ENCODE data around the gene CFL1.

CFL1 gene

DNA sequence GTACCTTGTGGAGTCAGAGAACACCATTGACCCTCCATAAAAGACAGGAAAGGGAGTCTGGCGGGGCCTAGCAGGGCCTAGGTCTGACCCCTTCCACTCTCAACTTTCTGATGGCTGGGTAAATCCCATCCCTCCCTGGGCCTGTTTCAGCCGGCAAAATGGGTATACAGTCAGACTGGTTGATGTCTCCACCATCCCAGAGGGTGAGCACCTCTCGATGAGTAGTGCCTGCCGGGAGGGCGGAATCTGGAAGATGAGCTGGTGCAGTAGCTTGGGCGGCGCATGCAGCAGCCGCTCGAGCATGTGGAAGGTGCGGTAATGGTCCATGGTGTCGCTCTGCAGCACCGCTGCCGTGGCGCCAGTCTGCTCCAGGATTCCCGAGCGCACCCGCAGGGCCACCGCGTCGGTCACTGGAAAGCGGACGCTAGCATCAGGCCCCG, 29.8 kb upstream of the CFL1 start:
- DNase-seq = no peak

DNA sequence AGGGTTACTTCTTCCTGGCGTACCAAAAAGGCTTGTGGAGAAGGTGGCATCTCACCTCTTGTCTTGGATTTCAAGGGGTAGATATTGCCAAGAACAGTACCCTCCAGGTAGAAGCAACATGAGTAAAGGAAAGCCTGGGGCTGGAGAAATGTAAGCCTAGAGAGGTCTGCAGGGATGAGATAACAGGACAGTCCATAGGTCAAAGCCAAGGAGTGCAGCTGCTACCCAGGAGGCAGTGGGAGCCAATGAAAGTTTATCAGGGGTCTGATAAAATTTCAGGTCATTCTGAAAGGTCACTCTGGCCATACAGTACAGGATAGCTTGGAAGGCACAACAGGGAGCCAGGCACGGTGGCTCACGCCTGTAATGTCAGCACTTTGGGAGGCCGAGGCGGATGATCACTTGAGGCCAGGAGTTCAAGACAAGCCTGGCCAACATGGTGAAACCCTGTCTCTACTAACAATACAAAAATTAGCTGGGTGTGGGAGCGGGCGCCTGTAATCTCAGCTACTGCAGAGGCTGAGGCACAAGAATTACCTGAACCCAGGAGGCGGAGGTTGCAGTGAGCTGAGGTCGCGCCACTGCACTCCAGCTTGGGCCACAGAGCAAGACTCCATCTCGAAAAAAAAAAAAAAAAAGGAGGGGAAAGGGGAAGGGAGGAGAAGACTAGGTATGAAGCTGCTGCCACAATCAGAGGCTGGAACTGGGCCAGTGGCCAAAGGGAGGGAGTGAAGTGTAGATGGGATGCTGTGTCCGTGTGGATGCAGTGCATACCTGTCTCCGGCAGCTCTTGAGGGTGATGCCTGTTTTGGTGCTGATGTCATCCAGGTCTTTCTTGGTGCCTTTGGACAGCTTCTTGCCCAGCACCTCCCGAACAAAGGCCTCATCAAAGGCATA, 29.1 kb upstream of the CFL1 start:
- no peak for DNase-seq

DNA sequence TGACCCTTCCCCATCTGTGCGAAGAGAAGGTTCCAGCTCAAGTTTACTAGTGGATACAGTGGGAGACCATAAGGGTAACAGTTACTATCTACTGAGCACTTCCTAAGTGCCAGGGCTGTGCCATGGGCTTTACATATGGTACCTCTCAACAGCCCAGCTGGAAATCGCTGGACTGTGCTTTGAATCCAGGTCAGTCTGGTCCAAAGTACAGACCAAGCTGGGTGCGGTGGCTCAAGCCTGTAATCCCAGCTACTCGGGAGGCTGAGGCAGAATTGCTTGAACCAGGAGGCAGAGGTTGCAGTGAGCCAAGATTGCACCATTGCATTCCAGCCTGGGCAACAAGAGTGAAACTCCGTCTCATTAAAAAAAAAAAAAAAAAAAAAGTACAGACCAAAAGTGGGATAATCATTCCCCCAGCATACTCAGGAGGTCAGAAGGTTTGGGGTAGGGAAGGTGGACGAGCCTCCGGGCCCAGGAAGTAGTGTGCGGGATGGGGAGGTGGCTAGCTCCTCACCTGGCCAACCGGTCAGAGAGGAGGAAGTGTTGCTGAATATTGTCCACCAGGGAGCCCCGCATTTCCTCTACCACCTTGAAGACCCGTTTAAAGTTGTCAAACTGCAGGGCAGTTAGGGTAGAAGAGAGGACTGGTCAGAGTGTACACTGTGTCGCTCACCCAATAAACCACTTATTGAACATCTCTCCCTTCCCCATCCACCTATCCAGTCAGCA, 28.0 kb upstream of the CFL1 start:
- no peak for DNase-seq

DNA sequence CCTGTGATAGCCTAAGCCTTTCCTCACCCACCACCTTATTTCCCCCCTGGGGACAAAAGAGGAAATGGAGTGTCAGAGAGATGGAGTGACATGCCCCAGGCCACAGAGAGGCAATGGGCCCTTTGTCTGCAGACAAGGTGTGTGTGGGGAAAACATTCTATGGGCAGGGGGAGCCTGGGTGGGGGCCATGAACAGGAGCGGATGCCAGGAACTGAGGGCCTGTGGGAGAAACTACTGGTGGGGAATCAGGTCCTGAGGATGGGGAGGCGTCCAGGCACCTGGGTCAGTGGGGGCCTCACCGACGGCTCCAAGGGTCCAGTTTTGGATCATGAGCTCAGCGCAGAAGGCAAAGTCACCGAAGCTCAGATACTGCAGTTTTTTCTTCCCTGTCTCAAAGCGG, 27.3 kb upstream of the CFL1 start:
- no peak for DNase-seq

DNA sequence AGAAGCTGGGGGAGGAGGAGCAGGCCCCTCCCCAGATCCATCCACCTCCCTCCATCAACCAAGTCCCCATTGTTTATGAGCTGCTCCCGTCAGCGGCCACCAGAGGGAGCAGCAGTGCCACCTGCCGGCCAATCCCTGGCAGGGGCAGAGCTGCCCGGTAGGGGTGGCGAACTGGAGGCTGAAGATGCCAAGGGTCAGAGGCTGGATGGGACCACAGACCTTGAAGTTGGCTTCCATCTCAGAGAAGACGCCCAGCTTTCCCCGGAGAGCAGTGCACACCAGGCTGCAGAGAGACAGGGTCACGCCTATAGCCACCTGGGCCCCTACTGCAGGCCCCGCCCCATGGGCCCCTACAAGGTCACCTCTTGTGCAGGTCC, 26.7 kb upstream of the CFL1 start:
- peak; percentile 71 for DNase-seq

DNA sequence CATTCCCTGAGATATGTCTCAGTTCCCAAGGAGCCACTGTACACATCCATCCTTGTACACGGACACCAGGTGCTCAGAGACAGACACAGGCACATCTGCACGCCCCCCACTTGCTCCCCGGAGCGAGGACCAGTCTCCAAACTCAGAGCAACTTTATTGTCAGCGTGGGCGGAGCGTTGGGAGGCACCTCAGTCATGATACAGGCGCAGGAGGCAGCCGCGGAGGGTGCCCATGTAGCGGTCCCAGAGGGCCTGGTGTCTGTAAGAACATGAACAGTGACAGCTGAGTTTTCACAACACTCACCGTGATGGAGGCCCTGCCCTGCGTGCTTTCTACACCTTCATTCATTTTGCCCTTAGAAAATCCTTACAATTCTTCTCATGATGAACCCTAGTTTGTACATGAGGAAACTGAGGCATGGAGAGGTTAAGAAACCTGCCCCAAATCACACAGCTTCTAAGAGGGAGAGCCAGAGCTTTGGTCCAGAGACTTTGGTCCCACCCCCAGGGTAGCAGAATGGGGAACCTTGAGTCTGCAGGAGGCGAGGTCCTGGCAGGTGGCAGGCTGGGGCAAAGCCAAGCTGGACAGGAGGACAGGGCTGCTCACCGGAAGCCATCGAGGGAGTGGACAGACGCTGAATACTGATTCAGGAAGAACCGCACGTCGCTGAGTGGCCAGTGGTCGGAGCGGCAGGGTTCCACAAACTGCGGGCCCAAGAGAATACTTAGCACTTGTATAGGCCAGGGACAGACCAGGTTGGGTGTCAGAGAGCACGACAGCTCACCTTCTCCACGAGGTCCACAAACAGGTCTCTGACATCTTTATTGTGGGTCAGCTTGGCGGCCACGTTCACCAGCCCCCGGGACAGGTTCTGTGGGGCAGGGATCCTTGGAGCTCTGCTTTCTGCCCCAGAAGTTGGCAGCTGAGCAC, 26.1 kb upstream of the CFL1 start:
- DNase-seq = no peak

DNA sequence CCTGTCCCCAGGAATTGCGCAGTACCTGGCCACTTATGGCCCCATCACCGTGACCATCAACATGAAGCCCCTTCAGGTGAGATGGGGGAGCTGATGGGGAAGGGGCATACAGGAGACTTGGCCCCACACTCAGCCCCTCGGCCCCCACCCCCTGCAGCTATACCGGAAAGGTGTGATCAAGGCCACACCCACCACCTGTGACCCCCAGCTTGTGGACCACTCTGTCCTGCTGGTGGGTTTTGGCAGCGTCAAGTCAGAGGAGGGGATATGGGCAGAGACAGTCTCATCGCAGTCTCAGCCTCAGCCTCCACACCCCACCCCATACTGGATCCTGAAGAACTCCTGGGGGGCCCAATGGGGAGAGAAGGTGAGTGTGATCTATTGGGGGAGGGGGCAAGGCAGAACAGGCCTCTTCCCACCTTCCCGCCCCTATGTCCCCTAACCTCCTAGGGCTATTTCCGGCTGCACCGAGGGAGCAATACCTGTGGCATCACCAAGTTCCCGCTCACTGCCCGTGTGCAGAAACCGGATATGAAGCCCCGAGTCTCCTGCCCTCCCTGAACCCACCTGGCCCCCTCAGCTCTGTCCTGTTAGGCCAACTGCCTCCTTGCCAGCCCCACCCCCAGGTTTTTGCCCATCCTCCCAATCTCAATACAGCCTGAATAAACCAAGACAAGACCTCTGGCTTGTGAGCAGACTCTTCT, 25.2 kb upstream of the CFL1 start:
- DNase-seq = no peak

DNA sequence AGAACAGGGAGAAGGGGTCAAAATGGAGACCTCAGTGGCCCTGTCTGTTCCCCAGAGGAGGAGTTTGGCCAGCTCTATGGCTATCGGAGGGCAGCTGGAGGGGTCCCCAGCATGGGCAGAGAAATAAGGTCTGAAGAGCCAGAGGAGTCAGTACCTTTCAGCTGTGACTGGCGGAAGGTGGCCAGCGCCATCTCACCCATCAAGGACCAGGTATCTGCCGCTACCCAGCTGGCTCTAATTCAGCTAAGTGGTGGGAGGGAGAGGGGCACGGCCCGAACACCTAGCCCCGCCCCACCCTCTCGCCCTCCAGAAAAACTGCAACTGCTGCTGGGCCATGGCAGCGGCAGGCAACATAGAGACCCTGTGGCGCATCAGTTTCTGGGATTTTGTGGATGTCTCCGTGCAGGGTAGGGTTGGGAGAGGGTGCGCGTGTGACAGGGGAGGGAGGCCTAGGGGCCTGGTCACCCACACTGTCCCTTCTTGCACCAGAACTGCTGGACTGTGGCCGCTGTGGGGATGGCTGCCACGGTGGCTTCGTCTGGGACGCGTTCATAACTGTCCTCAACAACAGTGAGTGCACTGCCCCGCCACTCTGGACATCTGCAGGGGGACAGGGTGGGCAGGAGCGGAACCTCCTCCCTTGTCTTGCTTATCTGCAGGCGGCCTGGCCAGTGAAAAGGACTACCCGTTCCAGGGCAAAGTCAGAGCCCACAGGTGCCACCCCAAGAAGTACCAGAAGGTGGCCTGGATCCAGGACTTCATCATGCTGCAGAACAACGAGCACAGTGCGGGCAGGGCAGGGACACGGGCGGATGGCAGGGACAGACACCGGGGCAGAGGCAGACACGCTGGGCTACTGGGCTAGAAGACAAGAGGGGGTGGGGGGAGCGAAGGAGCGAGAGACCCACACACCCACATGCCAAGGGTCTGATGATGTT, 24.4 kb upstream of the CFL1 start:
- no peak for DNase-seq

DNA sequence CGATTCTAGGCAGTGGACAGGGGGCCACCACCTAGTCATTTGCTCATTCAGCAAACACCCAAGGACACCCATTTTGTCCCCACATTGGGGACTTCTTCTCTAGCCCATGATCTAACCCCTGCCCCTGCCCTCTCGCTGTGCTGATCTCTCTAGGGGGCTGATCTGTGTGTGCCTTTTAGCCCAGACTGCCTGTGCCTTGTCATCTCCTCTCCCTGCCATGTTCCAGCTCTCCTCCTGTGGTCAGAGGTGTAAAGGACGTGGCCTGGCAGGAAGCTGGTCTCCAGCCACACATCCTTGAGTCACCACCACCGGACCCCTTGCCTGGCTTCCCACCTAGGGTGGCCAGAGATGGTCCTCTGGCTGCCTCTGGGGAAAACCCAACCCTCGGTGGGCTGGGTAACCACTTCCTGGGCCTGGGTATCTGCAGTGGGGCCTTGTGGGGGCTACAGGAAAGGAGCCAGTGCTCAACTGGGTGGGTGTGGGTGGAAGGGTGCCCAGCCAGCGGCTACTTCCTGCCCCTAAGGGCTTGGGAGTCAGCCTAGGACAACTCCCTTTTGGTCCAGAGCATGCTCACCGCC, 23.0 kb upstream of the CFL1 start:
- DNase-seq = no peak

DNA sequence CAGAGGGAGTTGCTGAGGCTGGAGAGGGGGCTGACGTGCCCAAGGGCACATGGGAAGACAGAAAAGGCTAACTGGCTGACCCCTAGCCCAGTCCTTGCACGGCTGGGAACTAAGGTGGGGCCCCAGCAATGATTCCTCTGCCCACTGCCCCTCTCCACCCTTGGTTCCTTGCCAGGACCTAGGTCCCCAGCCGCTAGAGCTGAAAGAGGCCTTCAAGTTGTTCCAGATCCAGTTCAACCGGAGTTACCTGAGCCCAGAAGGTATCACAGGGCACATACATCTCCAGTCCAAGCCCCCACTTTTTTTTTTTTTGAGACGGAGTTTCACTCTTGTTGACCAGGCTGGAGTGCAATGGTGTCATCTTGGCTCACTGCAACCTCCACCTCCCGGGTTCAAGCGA, 22.0 kb upstream of the CFL1 start:
- DNase-seq = no peak

DNA sequence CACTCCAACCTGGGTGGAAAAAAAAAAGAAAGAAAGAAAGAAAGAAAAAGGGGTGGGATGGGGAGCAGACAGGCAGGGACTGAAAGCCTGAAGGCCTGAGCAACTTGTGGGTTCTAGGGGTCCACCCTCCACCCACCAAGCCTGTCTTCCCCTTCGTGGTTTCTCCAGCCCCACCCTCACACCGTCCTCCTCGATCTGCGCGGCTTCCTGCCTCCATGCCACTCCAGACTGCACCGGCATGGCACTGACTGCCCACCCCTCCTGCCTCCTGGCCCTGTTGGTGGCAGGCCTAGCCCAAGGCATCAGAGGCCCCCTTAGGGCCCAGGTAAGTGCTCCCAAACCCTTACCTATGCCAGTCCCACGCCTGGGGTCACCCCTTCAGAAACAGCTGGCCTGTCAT, 21.6 kb upstream of the CFL1 start, which contains the start of gene CTSW:
Gene CTSW (plus strand): TSS at position 221 of the 400 bp plus-strand sequence. CDS start 18 bp downstream, at position 239.
- DNase-seq = peak; percentile 26

DNA sequence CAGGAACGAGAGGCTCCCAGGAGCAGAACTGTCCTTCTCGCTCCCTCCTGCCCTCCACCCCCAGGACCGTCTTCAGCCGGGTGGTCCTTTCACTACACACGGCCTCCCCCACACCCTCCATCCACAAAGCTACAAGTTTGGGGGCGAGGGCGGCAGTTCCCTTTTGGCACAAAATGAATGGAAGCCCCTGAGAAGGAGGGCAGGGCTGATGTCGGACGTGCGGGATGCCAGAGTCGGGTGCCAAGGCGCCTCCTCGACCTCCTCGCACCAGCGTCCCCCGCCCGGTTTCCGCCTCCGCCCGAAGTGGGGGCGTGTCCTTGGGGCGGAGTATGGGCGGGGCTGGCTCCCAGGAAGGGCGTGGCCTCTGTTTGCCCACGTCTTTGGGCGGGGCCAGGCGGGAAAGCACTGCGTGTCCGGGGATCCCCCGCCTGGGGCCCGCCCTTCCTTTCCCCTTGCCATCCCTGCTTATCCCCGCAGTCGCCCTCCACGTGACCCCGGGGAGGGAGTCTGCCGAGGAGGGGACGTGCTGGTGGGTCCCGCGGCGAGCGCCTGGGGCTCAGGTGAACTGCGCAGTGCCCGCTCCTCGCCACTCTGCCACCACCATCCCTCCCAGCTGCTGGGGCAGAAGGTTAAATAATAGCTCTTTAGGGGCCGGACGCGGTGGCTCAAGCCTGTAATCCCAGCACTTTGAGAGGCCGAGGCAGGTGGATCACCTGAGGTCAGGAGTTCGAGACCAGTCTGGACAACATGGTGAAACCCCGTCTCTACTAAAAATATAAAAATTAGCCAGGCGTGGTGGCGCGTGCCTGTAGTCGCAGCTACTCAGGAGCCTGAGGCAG, 15.6 kb upstream of the CFL1 start:
- DNase-seq = peak; percentile 94

DNA sequence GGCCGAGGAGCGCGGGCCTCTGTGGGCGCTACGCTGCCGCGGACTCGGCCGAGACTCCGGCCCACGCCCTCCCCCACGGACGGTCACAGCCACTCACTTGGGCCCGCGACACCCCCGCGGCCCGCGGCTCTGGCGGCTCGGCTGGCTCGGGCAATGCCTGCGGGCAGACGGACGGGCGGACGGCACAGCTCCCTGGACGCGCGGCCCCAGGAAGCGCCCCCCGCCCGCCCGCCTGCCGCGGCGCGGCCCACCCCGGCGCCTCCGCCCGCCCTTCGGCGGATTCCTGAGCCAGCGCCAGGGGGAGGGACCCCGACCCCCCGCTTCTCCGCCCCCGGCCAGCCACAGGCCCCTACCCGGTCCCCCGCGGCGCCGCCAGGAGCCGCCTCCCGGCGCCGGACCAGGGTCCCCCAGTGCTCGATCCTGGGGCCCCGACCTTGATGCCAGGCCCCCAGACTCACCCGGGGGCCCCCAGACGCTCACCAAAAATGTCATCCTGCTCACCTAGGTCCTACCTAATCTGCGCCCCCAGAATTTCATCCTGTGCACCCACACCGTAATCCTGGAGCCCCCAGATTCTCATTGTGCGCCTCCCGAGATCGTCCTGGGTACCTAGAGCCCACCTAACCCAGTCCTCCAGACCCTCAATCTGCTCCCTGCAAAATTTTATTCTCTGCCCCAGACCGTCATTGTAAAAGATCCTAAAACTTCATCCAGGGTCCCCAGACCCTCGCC, 14.8 kb upstream of the CFL1 start, which contains the start of gene EFEMP2:
Gene EFEMP2 (minus strand): TSS at position 215 of the 732 bp plus-strand sequence. CDS start 446 bp downstream, outside the sequence.
- no peak for DNase-seq

DNA sequence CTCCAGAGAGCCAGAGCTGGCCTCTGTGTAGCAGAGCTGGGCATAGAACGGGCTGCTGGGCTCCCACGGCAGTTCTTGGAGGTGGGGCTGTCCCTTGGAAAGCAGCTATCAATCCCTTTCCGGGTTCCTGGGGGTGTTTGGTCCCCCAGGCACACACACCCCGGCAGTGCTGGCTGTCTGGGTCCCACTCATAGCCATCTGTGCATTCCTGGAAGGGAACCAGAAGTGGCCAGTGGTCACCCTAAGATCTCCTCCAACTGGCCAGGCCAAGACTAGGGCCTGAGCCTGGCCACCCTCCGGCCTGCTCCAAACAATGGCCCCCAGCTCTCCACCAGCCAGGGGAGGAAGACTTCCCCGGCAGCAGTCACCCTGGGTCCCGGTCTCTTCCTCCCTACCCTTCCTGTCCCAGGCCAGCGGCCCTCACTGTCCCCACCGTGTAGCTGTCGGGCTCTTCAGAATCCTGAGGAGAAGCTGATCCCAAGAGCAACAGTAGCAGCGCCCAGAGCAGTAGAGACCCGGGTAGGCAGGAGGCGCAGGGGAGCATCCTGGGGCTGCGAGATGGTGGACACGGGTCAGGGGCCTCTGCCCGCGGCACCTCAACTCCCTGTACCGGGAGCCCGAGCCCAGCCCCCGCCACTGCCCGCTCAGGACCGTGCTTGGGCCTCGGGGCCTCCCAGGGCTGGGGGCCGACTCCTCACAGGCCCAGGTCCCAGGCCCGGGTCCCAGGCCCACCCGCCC, 14.0 kb upstream of the CFL1 start:
- no peak for DNase-seq

DNA sequence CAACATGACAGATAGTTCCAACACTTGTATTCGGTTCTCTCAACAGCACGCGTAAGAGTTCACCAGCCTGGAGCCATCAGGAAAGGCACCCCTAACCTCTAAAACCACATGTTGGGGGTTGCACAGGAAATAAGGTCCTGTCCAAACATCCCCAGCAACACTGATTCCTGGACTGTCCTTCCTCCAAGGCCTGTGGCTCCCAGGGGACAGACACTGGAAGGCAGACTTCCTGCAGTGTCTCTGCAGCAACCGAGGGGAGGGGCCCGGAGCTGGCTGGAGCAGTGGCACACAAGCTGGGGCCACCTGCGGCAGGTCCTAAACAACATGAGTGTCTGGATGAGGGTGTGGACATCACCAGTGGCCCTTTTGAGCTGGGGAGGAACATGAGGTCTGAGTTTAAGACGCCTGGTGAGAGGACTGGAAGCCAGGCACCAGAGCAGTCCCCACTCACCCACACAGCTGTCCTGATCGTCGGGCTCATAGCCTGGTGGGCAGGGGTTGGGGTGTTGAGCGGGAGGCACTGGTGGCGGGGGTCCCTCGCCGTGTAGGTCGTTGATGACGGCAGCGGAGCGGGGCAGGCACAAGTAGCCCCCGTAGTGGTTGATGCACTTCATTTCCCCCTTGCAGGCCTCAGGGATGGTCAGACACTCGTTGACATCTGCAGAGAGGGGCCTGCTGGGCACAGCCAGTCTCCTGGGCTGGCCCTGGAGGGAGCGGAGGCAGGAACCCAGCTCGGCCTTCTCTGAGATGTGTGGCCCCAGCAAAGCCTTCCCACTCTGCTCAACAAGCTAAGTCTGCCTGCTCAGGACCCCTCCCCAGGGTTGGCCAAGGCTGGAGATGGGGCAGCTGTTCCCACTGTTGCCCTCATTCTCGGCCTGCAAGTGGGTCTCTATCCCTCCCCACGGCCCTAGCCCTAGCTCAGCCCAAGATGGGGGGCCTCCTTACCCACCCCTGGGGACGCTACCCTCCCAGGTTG, 13.0 kb upstream of the CFL1 start:
- DNase-seq = no peak

DNA sequence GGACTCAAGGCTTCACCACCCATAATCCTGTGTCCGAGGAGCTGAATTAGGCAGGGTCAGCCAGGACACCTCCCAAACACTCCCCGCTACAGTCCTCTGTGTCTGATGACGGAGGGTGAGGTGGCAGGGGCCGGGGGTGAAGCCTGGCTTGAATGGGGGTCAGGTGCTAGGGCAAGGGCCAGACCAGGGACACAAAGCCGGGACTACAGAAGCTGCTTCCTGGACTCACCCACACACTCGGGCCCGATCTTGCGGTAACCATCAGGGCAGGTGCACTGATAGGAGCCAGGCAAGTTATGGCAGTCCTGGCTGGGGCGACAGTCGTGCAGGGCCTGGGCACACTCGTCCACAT, 12.3 kb upstream of the CFL1 start:
- no peak for DNase-seq
